GM21390 (cell line): ENCODE data around the gene DIAPH1.

ENCODE experiments used
- ATAC-seq: cut with Tn5 transposase; IDR thresholded peaks from one replicate; pipeline ENCODE4 v1.9.1; 2021; ENCODE audit not compliant: unreplicated experiment

The DIAPH1 gene

DNA sequence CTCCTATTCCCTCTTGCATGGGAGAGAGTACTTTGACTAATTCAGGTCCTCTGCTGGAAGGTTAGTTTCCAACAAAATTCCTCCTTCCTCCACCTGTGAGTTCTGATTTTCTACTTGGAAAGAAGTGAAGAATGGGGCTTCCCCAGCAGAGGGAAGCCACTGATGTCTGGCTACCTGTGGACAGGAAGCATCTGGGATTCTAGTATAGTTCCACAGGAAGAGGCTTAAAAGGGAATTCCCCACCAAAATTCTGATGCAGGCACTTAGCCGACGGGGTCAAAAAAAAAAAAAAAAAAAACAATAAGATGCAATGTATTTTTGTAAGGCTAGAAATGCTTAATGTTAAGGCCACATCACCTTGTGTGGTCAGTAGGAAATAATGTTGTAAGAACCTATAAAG lies 96.5 kb downstream of the DIAPH1 start:
- ATAC-seq: no peak

- no peak for ATAC-seq
Observed at GRCh38 chr5:141521244-141521781, 97.5 kb downstream of the DIAPH1 start.

- no peak for ATAC-seq
Observed at GRCh38 chr5:141519605-141520565, 98.9 kb downstream of the DIAPH1 start.

- no peak for ATAC-seq
Observed at GRCh38 chr5:141518618-141519015, 100.2 kb downstream of the DIAPH1 start.

DNA sequence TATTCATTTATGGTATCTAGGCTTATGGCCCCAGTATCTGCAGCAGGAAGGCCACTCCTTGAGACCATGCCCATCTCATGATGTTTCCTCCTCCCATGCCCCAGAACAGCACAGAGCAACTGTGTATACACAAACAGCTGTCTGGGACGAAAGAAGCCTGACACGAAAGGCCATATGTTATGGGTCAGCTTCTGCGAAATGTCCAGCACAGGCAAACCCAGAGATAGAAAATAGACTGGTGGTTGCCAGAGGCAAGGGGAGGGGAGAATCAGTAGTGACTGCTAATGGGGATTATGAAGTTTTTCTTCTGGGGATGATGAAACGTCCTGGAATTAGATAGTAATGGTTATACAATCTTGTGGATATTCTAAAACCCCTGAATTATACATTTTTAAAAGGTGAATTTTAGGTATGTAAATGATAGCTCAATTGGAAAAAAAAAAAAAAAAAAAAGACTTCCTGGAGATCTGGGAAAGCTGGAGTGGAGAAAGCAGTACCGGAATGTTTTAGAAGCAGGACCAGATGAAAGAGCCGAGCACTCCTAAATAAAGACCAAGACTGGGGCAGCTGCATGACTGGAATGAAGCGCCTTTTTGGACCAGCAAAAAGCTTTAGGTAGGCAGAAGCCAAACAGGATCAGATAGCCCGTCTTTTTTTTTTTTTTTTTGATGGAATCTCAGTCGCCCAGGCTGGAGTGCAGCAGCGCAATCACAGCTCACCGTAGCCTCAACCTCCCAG lies 100.8 kb downstream of the DIAPH1 start:
- ATAC-seq: no peak

GRCh38 chr5:141517312-141517711 lies 101.5 kb downstream of the DIAPH1 start:
- no peak for ATAC-seq

GRCh38 chr5:141516672-141517025 lies 102.2 kb downstream of the DIAPH1 start:
- no peak for ATAC-seq

DNA sequence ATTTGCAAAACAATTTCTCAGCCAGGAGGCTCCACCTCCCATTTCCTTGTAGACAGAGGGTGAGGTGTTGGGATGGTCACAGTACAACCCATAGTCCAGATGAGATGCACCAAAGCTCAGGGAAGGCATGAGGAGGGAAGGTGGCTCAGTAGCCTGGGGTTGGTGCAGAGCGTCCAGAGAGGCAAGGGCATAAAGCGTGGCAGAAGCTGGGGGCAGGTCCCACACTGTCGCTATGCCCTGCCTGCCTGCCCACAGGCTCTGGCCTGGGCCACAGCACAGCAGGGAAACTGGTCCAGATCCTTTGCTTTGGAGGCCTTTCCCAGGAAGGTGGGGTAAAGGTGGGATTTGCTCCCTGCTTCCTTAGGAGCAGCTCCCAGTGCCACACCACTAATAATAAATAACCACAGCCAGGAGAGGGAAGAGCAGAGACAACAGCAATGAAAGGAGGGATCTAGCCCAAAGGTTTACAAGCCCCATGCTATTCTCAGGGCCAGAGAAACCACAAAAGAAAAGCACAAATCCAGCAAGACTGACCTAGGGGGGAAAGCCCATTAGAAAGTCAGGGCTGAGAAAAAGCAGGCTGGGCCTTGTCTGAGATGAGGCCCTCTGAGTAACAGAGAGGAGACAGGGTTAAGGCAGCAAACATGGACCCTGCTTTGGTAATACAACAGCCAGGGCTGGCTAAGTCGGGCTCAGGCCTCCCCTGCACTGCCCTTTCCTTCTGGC lies 102.7 kb downstream of the DIAPH1 start:
- ATAC-seq: no peak

GRCh38 chr5:141515141-141515540 lies 103.7 kb downstream of the DIAPH1 start:
- no peak for ATAC-seq

GRCh38 chr5:141514330-141515133 lies 104.3 kb downstream of the DIAPH1 start:
- peak; percentile 4 for ATAC-seq

DNA sequence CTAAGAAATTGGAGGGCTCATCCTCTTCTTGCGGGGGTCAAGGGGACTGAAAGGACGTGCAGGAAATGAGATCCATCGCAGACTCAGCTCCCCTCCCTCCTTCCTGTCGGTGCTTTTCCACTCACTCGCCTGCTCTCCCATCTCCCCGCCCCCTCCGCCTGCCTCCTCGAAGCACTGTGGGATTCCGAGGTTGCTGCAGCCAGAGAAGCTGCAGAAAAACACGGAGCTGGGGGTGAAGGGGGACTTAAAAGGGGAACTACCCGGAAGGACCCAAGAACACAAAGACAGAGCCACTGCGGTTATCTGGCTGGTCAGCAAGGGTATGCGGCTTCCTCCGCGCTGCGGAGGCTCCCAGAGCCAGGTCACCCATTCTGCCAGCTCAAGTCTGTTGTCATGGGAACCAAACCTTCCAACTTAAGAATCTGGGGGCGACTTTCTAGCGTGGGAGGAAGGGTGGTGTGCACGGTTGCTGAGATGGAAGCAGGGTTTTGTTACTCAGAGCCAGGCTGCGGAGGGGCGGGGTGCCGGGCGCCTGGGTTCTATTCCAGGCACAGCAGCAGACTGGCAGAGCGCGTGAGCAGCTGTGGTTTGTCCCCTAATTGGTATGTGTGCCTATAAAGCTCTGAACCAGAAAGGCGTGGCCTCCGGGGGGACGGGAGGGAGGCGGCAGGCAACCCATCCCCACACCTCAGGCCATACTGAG lies 105.0 kb downstream of the DIAPH1 start:
- peak; percentile 35 for ATAC-seq

DNA sequence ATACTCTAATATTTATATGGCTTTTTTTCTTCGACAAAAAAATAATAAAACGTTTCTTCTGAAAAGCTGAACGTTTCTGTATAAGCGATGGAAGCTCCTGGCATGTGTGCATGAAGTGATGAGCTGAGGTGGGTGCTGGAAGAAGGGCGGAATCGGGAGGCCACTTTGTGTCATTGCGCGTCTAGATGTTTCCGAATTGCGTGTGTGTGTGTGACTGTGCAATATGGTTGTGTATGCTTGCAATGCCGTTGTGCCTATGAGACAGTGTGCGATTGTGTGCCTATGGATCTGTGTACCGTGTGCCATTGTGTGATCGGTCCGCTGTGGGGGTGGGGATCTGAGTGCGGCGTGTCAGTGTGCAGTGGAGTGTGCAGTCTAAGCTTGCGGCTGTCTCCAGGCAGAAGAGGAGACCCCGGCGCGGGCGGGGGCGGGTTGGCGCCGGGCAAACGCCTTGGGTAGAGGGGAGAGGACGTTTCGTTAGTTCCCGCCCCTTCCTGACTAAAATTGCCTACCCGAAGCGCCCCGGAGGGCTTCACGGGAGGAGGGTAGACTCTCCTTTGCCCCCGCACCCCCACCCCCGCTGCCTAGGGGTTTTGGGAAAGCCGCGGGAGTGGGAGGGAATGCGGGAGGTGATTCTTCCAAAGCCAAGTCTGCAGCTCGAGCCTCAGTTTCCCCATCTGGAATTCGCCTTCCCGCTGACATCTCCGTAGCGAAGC lies 105.7 kb downstream of the DIAPH1 start:
- no peak for ATAC-seq

DNA sequence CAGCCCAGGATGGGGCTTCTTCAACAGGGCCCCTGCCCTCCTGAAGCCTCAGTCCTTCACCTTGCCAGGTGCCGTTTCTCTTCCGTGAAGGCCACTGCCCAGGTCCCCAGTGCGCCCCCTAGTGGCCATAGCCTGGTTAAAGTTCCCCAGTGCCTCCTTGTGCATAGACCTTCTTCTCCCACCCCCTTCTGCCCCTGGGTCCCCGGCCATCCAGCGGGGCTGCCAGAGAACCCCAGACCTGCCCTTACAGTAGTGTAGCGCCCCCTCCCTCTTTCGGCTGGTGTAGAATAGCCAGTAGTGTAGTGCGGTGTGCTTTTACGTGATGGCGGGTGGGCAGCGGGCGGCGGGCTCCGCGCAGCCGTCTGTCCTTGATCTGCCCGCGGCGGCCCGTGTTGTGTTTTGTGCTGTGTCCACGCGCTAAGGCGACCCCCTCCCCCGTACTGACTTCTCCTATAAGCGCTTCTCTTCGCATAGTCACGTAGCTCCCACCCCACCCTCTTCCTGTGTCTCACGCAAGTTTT lies 106.3 kb downstream of the DIAPH1 start:
- peak; percentile 10 for ATAC-seq

DNA sequence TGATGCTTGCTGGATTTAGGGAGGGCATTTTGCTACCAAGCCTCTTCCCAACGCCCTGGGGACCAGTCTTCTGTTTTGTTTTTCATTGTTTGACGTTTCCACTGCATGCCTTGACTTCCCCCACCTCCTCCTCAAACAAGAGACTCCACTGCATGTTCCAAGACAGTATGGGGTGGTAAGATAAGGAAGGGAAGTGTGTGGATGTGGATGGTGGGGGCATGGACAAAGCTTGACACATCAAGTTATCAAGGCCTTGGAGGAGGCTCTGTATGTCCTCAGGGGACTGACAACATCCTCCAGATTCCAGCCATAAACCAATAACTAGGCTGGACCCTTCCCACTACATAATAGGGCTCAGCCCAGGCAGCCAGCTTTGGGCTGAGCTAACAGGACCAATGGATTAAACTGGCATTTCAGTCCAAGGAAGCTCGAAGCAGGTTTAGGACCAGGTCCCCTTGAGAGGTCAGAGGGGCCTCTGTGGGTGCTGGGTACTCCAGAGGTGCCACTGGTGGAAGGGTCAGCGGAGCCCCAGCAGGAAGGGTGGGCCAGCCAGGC lies 107.0 kb downstream of the DIAPH1 start:
- no peak for ATAC-seq

DNA sequence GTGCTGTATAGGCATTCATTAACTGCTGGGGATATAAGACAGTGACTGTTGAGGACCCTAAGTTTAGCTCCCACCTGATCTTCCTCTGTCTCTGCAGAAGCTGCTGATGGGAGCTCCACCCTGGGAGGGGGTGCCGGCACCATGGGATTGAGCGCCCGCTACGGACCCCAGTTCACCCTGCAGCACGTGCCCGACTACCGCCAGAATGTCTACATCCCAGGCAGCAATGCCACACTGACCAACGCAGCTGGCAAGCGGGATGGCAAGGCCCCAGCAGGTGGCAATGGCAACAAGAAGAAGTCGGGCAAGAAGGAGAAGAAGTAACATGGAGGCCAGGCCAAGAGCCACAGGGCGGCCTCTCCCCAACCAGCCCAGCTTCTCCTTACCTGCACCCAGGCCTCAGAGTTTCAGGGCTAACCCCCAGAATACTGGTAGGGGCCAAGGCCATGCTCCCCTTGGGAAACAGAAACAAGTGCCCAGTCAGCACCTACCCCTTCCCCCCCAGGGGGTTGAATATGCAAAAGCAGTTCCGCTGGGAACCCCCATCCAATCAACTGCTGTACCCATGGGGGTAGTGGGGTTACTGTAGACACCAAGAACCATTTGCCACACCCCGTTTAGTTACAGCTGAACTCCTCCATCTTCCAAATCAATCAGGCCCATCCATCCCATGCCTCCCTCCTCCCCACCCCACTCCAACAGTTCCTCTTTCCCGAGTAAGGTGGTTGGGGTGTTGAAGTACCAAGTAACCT lies 107.8 kb downstream of the DIAPH1 start:
- ATAC-seq: peak; percentile 21

GRCh38 chr5:141510160-141510559 lies 108.6 kb downstream of the DIAPH1 start:
- ATAC-seq: no peak

- ATAC-seq: no peak
Observed at GRCh38 chr5:141508798-141509611, 109.8 kb downstream of the DIAPH1 start.
